Measurements from ENCODE around the gene OR52N1. TPM values are rescaled to one million over a fixed set of nuclear protein-coding genes. Genes with fewer than 3 reads are reported as not detected.

The OR52N1 gene
- total and polyA plus RNA-seq, 9 of the 15 experiments (the other 6 are each of a cell fraction or from before 2014, with no cell fraction given), result not detected

DNA sequence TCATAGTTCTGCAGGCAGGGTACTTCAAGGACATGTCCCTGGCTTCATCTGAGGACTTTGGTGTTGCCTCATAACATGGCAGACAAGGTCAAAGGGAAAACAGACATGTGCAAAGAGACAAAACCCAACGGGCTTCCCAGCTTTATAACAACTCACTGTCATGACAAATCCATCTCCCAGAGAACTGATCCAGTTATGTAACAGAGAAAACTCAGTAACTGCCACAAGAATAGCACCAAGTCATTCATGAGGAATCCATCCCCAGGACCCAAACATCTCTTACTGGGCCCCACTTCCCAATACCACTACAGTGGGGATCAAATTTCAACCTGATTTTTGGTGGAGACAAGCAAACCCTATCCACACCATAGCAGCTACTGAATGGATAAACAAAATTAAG lies 24.0 kb downstream of the OR52N1 start:
- FAIRE-seq (no peak), DNase-seq (ENCODE audit: extremely low read depth in 1 of 4, low spot score in 3 of 4) (no peak), ATAC-seq (no peak)
- Histone ChIP-seq H3K9ac (ENCODE audit: insufficient read depth in 1 of 2, low read depth in 2 of 2, low read length in 2 of 2) (no peak overlapping the region), H3K27ac (ENCODE audit: extremely low read depth, low read depth, low read length) (no peak overlapping the region), H3K9me1 (ENCODE audit: control insufficient read depth, insufficient read depth, low read length) (no peaks in the 10 kb centered on the region), H3K4me1 (replicated peaks in 1 of 2; ENCODE audit: control insufficient read depth in 2 of 2, insufficient read depth in 2 of 2, low read length in 2 of 2) (no peaks in the 10 kb centered on the region), H3K4me3 (no peak overlapping the region), H3K4me2 (ENCODE audit: insufficient read depth, low read length) (no peak overlapping the region), H4K20me1 (replicated peaks; ENCODE audit: control insufficient read depth, insufficient read depth, low read length) (no peaks in the 10 kb centered on the region), H2AFZ (ENCODE audit: low read depth, low read length) (no peak overlapping the region), H3K9me3 (replicated peaks; ENCODE audit: control insufficient read depth, insufficient read depth, low read depth, low read length) (no peaks in the 10 kb centered on the region), H3K36me3 (ENCODE audit: control insufficient read depth, insufficient read depth, low read length) (no peaks in the 10 kb centered on the region), H3K79me2 (ENCODE audit: control insufficient read depth, insufficient read depth, low read length) (no peaks in the 10 kb centered on the region), H3K27me3 (ENCODE audit: control insufficient read depth in 2 of 2, insufficient read depth in 2 of 2, low read length in 2 of 2) (no peaks in the 10 kb centered on the region)
- in situ Hi-C loops (cut with MboI), result no loop called here
- intact Hi-C loops (cut with micrococcal nuclease), result no loop called here
- CTCF ChIA-PET (ENCODE audit: low intra/inter-chr PET ratio), result no interaction called here
- 0% methylated on average over 1 of the region's 1 CpG for WGBS (ENCODE audit: insufficient coverage, low coverage, missing lambda C conversion rate)
- TF ChIP-seq ZSCAN32 (CRISPR knock-in tag; IDR thresholded peaks at IDR 0.05) (no peak), CCNT2 (IDR thresholded peaks at IDR 0.05; ENCODE audit: borderline replicate concordance, extremely low read depth, insufficient read length, low read depth, low read length) (no peak), FOXK2 (conservative IDR thresholded peaks at IDR 0.05 in 1 of 2, IDR thresholded peaks at IDR 0.05 in 1 of 2; ENCODE audit: low read depth in 2 of 2) (no peak), L3MBTL2 (IDR thresholded peaks at IDR 0.05) (no peak)
- TF ChIP-seq, protein P1, sequence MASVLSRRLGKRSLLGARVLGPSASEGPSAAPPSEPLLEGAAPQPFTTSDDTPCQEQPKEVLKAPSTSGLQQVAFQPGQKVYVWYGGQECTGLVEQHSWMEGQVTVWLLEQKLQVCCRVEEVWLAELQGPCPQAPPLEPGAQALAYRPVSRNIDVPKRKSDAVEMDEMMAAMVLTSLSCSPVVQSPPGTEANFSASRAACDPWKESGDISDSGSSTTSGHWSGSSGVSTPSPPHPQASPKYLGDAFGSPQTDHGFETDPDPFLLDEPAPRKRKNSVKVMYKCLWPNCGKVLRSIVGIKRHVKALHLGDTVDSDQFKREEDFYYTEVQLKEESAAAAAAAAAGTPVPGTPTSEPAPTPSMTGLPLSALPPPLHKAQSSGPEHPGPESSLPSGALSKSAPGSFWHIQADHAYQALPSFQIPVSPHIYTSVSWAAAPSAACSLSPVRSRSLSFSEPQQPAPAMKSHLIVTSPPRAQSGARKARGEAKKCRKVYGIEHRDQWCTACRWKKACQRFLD (CRISPR knock-in tag; IDR thresholded peaks at IDR 0.05), result no peak
- TF ChIP-seq, protein P2, sequence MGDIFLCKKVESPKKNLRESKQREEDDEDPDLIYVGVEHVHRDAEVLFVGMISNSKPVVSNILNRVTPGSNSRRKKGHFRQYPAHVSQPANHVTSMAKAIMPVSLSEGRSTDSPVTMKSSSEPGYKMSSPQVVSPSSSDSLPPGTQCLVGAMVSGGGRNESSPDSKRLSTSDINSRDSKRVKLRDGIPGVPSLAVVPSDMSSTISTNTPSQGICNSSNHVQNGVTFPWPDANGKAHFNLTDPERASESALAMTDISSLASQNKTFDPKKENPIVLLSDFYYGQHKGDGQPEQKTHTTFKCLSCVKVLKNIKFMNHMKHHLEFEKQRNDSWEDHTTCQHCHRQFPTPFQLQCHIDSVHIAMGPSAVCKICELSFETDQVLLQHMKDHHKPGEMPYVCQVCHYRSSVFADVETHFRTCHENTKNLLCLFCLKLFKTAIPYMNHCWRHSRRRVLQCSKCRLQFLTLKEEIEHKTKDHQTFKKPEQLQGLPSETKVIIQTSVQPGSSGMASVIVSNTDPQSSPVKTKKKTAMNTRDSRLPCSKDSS (IDR thresholded peaks at IDR 0.05; ENCODE audit: low read depth, partially characterized antibody), result no peak
- no TSS peak for BruUV-seq (replicated peaks)
- POLR2A ChIA-PET, result interaction anchor here (0.7 kb wide), 1 partner anchor 261 kb away, joined by 3 read pairs; no protein-coding TSS in a partner anchor
